ENCODE measurements around the gene WDR77.

WDR77 gene

GRCh38 chr1:111448918-111449702 lies at the start of gene WDR77, which contains the start of gene ATP5PB:
TSS of gene WDR77 (minus strand) at chr1:111449256. CDS start at chr1:111449169, 87 bp downstream.
TSS of gene ATP5PB (plus strand) at chr1:111449464. CDS start at chr1:111449542, 78 bp downstream.
- peak; percentile 68 to 84 (median 72) for DNase-seq (ENCODE audit: low read depth in 4 of 4, low spot score in 1 of 4)

- DNase-seq (ENCODE audit: low read depth in 4 of 4, low spot score in 1 of 4): no peak
These were observed 48.5 kb upstream of the WDR77 start for GRCh38 chr1:111497592-111497991.

DNA sequence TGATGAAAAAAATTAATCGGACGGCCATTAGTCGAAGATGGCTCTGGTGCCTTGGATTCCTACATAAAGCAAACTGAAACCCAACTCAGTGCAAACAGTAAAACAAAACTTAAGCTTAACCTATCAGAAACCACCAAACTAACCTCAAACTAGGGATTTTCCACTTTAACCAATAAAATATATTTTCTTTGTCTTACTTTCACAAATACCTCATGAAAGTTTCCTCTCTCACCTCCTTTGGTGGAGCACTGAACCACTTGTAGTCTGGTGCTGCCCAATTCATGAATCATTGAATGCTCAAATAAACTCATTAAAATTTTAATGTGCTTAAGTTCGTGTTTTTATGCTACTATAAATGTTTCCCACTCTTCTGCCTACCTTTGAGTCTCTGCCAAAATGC lies 47.3 kb upstream of the WDR77 start:
- DNase-seq (ENCODE audit: low read depth in 4 of 4, low spot score in 1 of 4): no peak

GRCh38 chr1:111491070-111491469 lies 42.0 kb upstream of the WDR77 start:
- DNase-seq (ENCODE audit: low read depth in 4 of 4, low spot score in 1 of 4): no peak

DNA sequence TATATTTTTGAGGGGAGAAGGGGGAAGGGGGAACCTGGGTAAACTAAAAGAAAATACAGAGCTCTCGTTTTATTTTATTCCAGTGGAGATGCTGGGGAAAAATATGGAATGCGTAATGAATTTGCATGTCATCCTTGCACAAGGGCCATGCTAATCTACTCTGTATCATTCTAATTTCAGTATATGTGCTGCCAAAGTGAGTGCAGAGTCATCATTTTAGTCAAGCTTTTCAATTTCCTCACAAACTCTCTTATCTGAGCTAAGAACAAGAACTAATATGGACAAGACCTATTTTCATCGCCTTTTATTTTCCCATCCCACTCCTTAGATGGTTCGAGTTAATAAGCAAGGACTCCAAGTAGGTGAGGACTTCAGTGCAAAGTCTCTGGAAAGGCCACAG lies 41.2 kb upstream of the WDR77 start:
- DNase-seq (ENCODE audit: low read depth in 4 of 4, low spot score in 1 of 4): no peak

- no peak for DNase-seq (ENCODE audit: low read depth in 4 of 4, low spot score in 1 of 4)
These were observed 40.5 kb upstream of the WDR77 start for GRCh38 chr1:111489604-111490003.

DNA sequence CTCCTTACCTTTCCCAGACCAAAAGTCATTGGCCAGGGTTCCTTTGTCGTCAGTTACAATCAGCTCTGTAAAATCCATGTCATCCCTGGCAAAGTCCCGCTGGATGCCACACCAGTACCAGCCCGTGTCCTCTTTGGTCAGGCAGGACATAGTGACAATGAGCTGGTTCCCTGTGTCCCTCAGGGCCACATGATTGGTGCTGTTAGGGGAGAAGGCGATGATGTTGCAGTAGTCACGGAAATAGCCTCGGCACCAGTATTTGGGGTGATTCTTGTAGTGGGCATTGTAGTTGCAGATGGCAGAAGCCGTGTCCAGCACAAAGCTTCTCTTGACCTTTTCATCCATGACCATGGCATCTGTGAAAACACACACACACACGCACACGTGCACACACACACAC lies 39.6 kb upstream of the WDR77 start:
- DNase-seq (ENCODE audit: low read depth in 4 of 4, low spot score in 1 of 4): no peak

DNA sequence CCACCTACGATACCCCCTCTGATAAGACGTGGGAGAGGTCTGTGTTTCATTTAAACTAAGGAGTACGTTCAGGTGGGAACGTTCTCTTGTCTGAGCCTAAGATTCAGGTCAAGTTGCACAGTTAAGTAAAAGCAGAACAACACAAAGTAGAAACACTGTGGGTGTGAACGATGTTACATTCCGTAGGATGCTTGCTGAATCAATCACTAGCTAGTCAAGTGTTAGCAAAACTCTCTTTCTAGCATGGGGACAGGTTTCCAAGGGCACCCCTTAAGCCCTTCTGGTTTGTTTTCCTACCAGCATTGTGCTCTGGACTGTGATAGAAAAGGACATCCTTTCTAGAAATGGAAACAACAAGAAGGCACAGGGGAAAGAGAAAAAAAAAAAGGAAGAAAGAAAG lies 38.1 kb upstream of the WDR77 start:
- no peak for DNase-seq (ENCODE audit: low read depth in 4 of 4, low spot score in 1 of 4)

GRCh38 chr1:111486431-111486830 lies 37.4 kb upstream of the WDR77 start:
- no peak for DNase-seq (ENCODE audit: low read depth in 4 of 4, low spot score in 1 of 4)

DNA sequence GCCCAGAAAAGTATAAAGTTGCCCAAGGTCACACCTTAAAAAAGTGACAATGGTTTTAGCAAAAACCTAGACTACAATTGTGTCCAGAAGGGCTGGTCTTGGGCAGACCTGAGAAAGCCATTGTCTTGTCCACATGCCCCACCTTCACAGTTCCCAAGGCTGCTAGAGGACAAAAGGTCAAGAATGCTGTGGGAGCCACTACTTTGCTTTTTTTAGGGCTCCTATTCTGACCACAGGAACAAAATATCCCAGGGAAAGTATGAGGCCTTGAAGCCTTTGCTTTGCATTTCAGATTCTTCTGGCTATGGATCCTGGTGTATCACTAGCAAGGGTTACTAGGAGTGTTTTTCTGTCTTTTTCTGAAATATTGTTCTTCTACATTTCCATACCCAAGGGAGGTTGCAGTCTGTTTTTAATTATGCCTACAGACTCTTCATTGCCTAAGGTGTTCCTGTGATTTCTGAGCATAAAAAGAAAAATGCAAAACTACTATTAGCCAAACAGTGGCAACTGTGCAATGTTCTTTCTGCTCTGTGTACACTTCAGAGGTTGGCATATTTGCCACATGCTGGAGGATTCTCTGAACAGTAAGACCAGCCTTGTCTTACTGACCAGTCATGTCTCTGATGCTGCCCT lies 35.5 kb upstream of the WDR77 start:
- DNase-seq (ENCODE audit: low read depth in 4 of 4, low spot score in 1 of 4): no peak

- DNase-seq (ENCODE audit: low read depth in 4 of 4, low spot score in 1 of 4): no peak
These were observed 34.8 kb upstream of the WDR77 start for GRCh38 chr1:111483876-111484275.

GRCh38 chr1:111483166-111483565 lies 34.1 kb upstream of the WDR77 start:
- no peak for DNase-seq (ENCODE audit: low read depth in 4 of 4, low spot score in 1 of 4)

DNA sequence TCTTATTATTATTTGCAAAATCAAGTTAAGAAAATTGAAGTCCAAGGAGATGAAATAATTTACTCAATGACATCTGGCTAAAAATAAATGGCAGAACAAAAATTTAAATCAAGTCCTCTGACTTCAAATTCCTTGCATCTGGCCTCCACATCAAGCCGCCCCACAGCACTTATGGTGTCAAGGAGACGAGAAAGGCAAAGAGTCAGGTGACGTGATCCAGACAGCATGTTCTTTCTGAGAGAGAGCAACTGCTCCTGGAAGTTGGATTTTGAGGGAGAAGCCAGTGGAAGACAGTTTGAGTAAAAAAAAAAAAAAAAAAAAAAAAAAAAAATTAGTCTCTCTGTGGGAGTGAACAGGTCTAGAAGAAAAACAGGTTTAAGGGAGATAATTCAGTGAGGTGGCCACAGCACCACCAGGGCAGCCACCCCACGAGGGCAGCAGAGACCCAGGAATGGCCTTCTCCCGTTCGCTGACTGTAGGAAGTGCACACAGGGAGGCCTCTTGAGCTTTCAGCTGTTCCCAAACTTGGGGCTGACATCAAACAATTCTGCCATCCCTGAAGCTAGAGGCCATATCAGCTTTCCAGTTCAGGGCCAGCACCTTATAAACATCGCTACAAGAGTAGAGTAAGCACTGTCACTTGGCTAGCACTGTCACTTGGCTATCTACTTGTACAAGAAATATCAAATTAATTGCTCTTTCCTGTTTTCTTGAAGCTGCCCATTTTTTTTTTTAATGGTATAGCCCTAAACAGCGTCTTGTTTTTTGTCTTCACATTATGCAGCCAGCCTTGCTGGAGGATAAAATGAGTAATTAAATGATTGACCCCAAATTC lies 32.5 kb upstream of the WDR77 start:
- peak in 3 of 4 experiments; percentile 32 to 47 (median 40) for DNase-seq (ENCODE audit: low read depth in 4 of 4, low spot score in 1 of 4)

DNA sequence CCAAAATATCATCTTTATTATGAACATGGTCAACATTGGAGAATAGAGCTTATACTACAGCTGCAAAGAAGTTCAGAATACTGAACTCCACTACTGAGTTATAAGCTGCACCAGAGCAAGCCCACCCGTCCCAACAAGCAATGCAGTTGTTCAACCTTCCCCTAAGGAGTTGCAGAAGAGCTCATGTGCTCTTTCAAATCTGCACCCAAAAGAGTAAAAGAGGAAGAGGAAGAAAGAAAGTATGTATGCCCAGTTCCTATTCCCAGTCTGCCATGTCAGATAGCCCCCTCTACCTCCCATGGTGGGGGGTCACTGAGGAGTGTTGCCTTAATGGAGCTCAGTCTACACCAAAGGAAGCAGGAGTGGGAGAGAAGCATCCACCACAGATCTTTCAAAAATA lies 31.6 kb upstream of the WDR77 start:
- DNase-seq (ENCODE audit: low read depth in 4 of 4, low spot score in 1 of 4): no peak

DNA sequence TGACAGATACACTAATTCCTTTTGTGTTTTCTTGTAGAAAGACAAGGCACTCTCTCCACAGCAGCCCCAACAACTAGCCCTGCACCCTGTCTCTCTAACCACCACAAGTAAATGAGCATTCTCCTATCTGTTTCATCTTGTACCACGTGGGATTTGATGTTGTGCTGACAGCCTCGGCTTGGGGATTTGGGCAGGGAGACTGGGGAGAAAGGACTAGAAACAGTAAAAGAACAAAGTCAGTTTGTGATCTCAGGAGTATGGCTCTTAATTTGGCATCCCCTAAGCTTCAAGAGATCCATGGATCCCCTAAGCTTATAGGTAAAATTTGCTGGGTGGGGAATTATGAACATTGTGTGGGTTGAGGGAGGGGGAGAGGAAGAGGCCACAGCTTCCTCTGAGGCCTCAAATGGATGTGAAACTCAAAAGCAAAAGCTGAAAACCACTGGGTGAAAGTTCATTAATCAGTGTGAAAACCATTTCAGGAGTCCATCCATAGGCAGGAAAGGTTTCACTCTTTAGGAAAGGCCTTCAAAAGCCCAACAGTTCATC lies 27.8 kb upstream of the WDR77 start:
- no peak for DNase-seq (ENCODE audit: low read depth in 4 of 4, low spot score in 1 of 4)

GRCh38 chr1:111476214-111476613 lies 27.2 kb upstream of the WDR77 start:
- no peak for DNase-seq (ENCODE audit: low read depth in 4 of 4, low spot score in 1 of 4)

- DNase-seq (ENCODE audit: low read depth in 4 of 4, low spot score in 1 of 4): peak in 1 of 4 experiments; percentile 20
These were observed 26.6 kb upstream of the WDR77 start for GRCh38 chr1:111475701-111476100.

DNA sequence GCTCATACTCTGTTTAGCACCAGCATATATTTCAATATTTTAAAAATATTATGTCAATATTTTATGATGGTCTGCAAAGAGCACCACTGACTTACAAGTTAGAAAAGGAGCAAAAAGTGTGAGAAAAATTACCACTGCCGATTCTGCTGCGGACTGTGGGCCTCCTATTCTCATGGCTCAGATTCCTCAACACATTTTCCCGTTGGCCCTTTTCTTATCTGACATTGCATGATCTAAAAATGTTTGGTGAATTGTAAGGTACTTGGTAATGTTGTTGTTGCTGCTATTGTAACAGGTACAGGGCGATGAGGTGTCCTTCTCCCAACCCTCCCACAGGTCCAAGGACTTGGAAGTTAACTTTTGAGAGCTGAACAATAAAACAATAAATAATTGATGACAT lies 25.5 kb upstream of the WDR77 start:
- no peak for DNase-seq (ENCODE audit: low read depth in 4 of 4, low spot score in 1 of 4)

GRCh38 chr1:111474106-111474505 lies 25.1 kb upstream of the WDR77 start:
- DNase-seq (ENCODE audit: low read depth in 4 of 4, low spot score in 1 of 4): no peak

GRCh38 chr1:111471538-111471937 lies 22.5 kb upstream of the WDR77 start:
- no peak for DNase-seq (ENCODE audit: low read depth in 4 of 4, low spot score in 1 of 4)

GRCh38 chr1:111471012-111471411 lies 22.0 kb upstream of the WDR77 start:
- peak in 1 of 4 experiments; percentile 42 for DNase-seq (ENCODE audit: low read depth in 4 of 4, low spot score in 1 of 4)

Data from stimulated activated CD4-positive, alpha-beta T cell treated with anti-CD3 and anti-CD28 coated beads, Interleukin-1b, Interleukin-23, amount 100 ng/mL, for 24 hours (primary cell).